HL-60 (cell line): Measurements from ENCODE around the gene SMARCAL1.

ENCODE experiments used
- POLR2AphosphoS5 ChIP-seq: IDR thresholded peaks from 2 replicates; pipeline ENCODE4 v1.6.1; 2012; ENCODE audit warnings: low read depth
- TF ChIP-seq, protein P1 (sequence below): IDR thresholded peaks from one replicate; pipeline ENCODE4 v1.5.1; 2011; ENCODE audit warnings: low read length, control low read depth, inconsistent platforms; ENCODE audit not compliant: insufficient read depth

GRCh38 chr2:216450784-216451183 is 38.5 kb downstream of the SMARCAL1 start:
- TF ChIP-seq, protein P1, sequence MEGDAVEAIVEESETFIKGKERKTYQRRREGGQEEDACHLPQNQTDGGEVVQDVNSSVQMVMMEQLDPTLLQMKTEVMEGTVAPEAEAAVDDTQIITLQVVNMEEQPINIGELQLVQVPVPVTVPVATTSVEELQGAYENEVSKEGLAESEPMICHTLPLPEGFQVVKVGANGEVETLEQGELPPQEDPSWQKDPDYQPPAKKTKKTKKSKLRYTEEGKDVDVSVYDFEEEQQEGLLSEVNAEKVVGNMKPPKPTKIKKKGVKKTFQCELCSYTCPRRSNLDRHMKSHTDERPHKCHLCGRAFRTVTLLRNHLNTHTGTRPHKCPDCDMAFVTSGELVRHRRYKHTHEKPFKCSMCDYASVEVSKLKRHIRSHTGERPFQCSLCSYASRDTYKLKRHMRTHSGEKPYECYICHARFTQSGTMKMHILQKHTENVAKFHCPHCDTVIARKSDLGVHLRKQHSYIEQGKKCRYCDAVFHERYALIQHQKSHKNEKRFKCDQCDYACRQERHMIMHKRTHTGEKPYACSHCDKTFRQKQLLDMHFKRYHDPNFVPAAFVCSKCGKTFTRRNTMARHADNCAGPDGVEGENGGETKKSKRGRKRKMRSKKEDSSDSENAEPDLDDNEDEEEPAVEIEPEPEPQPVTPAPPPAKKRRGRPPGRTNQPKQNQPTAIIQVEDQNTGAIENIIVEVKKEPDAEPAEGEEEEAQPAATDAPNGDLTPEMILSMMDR: no peak
- TF ChIP-seq POLR2AphosphoS5: no peak
